Measurements from ENCODE around the gene PLEKHG7.

DNA sequence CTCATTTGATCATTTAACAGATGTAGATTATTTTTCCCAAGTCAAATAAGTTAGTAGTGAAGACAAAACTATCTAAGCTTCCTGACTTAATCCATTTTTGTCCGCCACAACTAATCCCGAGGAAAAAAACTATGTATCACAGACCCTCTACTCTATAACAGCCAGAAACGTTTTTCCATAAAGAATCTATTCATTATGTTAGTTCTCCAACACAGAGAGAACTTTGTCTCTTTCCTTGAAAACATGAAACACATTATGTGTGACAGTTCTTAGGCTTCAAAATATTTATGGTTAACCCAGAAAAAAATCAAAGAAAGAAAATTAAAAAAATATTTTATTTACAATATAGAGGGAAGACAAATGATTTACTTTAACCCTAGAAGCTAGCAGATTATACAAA, 100.1 kb downstream of the PLEKHG7 start:
- no peak for TF ChIP-seq POLR2AphosphoS5 (IDR thresholded peaks at IDR 0.05; ENCODE audit: low read length)
- TF ChIP-seq EZH2 (IDR thresholded peaks at IDR 0.05; ENCODE audit: borderline replicate concordance, control insufficient read depth, low read depth, low read length), result no peak
- no peak for TF ChIP-seq PML (IDR thresholded peaks at IDR 0.05; ENCODE audit: low read length)
- TF ChIP-seq RBBP5 (conservative IDR thresholded peaks at IDR 0.05), result no peak
- TF ChIP-seq CTCF (IDR thresholded peaks at IDR 0.05 in 2 of 3, conservative IDR thresholded peaks at IDR 0.05 in 1 of 3; ENCODE audit: control insufficient read depth in 2 of 3, extremely low read depth in 1 of 3, insufficient read depth in 1 of 3, low read depth in 3 of 3, low read length in 3 of 3), result no peak
